Sigmoid colon (tissue), 4 donors: Measurements from ENCODE around the gene PELI3.

Source experiments
- EP300 ChIP-seq, 4 donors: sonication (generic); formaldehyde crosslinking; IDR thresholded peaks; one replicate each; pipeline ENCODE4 v1.6.1; 2017; ENCODE audit warnings: antibody characterized with exemption in 4 of 4
- POLR2A ChIP-seq, 2 donors: fragments of 450-650 bp; IDR thresholded peaks; one replicate each; pipeline ENCODE4 v1.6.1; 2016; ENCODE audit warnings: antibody characterized with exemption in 2 of 2, mild to moderate bottlenecking in 2 of 2, moderate library complexity in 2 of 2
- POLR2AphosphoS5 ChIP-seq, 4 donors: sonication (generic); formaldehyde crosslinking; IDR thresholded peaks; one replicate each; pipeline ENCODE4 v1.6.1; 2017; ENCODE audit warnings: antibody characterized with exemption in 4 of 4
- TF ChIP-seq, protein P1 (sequence below), 4 experiments: fragments of 450-650 bp in 3 of 4; fragments of 200-600 bp in 1 of 4; IDR thresholded peaks; one replicate each; pipeline ENCODE4 v1.5.1; 2016 to 2019; ENCODE audit warnings: antibody characterized with exemption in 4 of 4, mild to moderate bottlenecking in 3 of 4, moderate library complexity in 2 of 4

- TF ChIP-seq, protein P1, sequence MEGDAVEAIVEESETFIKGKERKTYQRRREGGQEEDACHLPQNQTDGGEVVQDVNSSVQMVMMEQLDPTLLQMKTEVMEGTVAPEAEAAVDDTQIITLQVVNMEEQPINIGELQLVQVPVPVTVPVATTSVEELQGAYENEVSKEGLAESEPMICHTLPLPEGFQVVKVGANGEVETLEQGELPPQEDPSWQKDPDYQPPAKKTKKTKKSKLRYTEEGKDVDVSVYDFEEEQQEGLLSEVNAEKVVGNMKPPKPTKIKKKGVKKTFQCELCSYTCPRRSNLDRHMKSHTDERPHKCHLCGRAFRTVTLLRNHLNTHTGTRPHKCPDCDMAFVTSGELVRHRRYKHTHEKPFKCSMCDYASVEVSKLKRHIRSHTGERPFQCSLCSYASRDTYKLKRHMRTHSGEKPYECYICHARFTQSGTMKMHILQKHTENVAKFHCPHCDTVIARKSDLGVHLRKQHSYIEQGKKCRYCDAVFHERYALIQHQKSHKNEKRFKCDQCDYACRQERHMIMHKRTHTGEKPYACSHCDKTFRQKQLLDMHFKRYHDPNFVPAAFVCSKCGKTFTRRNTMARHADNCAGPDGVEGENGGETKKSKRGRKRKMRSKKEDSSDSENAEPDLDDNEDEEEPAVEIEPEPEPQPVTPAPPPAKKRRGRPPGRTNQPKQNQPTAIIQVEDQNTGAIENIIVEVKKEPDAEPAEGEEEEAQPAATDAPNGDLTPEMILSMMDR (IDR thresholded peaks at IDR 0.05), result no peak
- TF ChIP-seq POLR2A (IDR thresholded peaks at IDR 0.05) (no peak), EP300 (IDR thresholded peaks at IDR 0.05) (no peak), POLR2AphosphoS5 (IDR thresholded peaks at IDR 0.05) (no peak)
Observed at GRCh38 chr11:66484806-66485380, 18.2 kb downstream of the PELI3 start.
